Gastroesophageal sphincter (tissue), 3 donors: ENCODE data around the gene TBC1D23.

Experiments
- EP300 ChIP-seq: sonication (generic); formaldehyde crosslinking; IDR thresholded peaks from one replicate; pipeline ENCODE4 v1.6.1; 2017; ENCODE audit warnings: antibody characterized with exemption, mild to moderate bottlenecking
- POLR2AphosphoS5 ChIP-seq: sonication (generic); formaldehyde crosslinking; IDR thresholded peaks from one replicate; pipeline ENCODE4 v1.6.1; 2017; ENCODE audit warnings: antibody characterized with exemption
- TF ChIP-seq, protein P1 (sequence below), 4 experiments: fragments of 200-600 bp in 2 of 4; fragments of 450-650 bp in 2 of 4; sonication (generic) in 1 of 4; IDR thresholded peaks; one replicate each; pipeline ENCODE4 v1.5.1; 2017 to 2019; ENCODE audit warnings: antibody characterized with exemption in 4 of 4, mild to moderate bottlenecking in 2 of 4, moderate library complexity in 2 of 4

DNA sequence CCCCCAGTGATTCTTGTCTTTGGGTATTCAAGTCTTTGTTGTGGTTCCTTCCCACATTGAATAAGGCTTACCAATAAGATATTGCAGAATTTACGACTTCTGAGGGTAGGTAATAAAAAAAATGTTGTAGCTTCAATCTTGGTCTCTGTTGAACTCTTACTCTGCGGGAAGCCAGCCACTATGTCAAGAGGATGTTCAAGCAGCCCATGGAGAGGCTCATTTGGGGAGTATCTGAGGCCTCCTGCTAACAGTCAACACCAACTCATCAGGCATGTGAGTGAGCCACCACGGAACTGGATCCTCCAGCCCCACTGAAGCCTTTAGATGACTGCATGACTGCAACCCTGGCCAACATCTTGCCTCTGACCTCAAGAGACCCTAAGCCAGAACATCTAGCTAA is 3.2 kb upstream of the TBC1D23 start:
- TF ChIP-seq POLR2AphosphoS5 = no peak
- TF ChIP-seq, protein P1, sequence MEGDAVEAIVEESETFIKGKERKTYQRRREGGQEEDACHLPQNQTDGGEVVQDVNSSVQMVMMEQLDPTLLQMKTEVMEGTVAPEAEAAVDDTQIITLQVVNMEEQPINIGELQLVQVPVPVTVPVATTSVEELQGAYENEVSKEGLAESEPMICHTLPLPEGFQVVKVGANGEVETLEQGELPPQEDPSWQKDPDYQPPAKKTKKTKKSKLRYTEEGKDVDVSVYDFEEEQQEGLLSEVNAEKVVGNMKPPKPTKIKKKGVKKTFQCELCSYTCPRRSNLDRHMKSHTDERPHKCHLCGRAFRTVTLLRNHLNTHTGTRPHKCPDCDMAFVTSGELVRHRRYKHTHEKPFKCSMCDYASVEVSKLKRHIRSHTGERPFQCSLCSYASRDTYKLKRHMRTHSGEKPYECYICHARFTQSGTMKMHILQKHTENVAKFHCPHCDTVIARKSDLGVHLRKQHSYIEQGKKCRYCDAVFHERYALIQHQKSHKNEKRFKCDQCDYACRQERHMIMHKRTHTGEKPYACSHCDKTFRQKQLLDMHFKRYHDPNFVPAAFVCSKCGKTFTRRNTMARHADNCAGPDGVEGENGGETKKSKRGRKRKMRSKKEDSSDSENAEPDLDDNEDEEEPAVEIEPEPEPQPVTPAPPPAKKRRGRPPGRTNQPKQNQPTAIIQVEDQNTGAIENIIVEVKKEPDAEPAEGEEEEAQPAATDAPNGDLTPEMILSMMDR (IDR thresholded peaks at IDR 0.05) = no peak
- TF ChIP-seq EP300 = no peak
